Stimulated activated CD4-positive, alpha-beta T cell treated with anti-CD3 and anti-CD28 coated beads, Interleukin-2, amount 100 ng/mL, for 4 hours (primary cell): Measurements from ENCODE around the gene SLC26A8.
A peak's percentile ranks its signal among the peaks of the same experiment; 100 is the strongest.
"Not testable (repeated sequence)": the region's sequence is repeated elsewhere in the genome, so short reads cannot be mapped to it uniquely, and the experiment has no call there.

Experiments
- DNase-seq: peaks from one replicate; pipeline ENCODE4 v3.0.0-alpha.2; 2020; ENCODE audit warnings: low read depth

SLC26A8 gene

GRCh38 chr6:36050305-36050704 lies 25.9 kb upstream of the SLC26A8 start:
- no peak for DNase-seq

DNA sequence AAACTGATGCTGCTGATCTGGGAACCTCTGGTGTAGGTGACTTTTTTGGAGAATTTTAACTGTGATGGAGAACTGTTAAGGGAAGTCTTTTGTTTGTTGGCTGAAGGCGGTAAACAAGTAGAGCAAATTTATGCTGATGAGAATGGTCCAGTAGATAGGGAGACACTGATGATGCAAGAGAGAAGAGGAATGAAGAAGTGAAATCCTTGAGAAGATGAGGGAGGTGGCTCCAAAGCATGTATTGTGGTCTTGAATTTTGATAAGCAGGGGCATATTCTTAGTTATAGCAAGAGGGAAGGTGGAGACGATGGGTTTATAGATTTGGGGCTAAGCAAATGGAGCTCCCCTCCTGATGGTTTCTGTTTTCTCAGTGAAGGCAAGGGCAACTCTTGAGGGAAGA lies 25.1 kb upstream of the SLC26A8 start:
- no peak for DNase-seq

GRCh38 chr6:36042618-36043260 lies 18.3 kb upstream of the SLC26A8 start:
- no peak for DNase-seq

GRCh38 chr6:36040958-36041357 lies 16.5 kb upstream of the SLC26A8 start:
- no peak for DNase-seq

DNA sequence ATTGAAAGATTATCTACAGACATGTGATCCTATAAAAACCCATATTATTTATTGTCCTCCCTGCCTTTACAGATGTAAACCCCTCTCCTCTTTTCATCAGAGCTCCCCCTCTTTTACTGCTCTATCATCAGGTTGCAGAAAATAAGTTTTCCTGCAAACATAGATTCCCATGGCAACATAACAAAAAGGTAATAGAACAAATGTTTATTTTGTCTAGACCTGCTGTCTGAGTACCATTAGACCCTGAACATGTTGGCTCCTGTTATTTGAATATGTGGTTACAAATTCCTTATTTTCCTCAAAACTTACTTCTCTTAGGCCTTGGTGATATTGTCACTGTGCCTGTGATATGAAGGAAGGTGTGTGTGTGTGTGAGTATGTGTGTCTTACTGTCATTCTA lies 14.7 kb upstream of the SLC26A8 start:
- no peak for DNase-seq

GRCh38 chr6:36038120-36038876 lies 13.9 kb upstream of the SLC26A8 start:
- DNase-seq = no peak

GRCh38 chr6:36035225-36035624 lies 10.8 kb upstream of the SLC26A8 start:
- DNase-seq = no peak

GRCh38 chr6:36034441-36034840 lies 10.0 kb upstream of the SLC26A8 start:
- DNase-seq = no peak

GRCh38 chr6:36033935-36034334 lies 9.5 kb upstream of the SLC26A8 start:
- peak; percentile 31 for DNase-seq

DNA sequence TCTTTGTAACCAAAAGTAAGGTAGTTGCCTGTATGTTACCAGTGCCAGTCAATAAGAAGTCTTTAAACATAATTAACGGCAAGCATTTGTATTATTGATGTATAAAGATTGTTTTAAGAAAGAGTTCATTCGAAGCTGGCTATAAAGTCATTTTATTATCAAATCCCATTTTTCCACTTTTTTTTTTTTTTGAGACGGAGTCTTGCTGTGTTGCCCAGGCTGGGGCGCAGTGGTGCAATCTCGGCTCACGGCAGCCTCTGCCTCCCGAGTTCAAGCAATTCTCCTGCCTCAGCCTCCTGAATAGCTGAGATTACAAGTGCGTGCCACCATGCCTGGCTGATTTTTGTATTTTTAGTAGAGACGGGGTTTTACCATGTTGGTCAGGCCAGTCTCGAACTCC lies 8.7 kb upstream of the SLC26A8 start:
- DNase-seq = not testable (repeated sequence)

GRCh38 chr6:36032261-36032660 lies 7.8 kb upstream of the SLC26A8 start:
- DNase-seq = no peak

- no peak for DNase-seq
Observed at GRCh38 chr6:36029464-36029863, 5.0 kb upstream of the SLC26A8 start.

GRCh38 chr6:36028877-36029324 lies 4.5 kb upstream of the SLC26A8 start:
- peak; percentile 66 for DNase-seq

GRCh38 chr6:36028088-36028876 lies 3.8 kb upstream of the SLC26A8 start:
- peak; percentile 16 for DNase-seq

DNA sequence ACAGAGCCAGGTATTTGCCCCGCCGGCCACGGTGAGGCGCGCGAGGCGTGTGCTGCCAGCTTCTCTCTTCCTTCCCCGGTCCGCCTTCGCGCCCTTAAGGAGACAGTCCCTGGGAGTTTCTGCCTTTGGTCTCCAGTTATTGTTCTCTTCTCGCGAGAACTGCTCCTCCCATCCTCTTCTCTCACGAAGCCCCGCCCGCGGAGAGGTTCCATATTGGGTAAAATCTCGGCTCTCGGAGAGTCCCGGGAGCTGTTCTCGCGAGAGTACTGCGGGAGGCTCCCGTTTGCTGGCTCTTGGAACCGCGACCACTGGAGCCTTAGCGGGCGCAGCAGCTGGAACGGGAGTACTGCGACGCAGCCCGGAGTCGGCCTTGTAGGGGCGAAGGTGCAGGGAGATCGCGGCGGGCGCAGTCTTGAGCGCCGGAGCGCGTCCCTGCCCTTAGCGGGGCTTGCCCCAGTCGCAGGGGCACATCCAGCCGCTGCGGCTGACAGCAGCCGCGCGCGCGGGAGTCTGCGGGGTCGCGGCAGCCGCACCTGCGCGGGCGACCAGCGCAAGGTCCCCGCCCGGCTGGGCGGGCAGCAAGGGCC lies 3.2 kb upstream of the SLC26A8 start, which contains the start of gene MAPK14:
TSS of gene MAPK14 (plus strand) at position 308 of the 587 bp plus-strand sequence. CDS start 350 bp downstream, outside the sequence.
- peak; percentile 98 for DNase-seq

- DNase-seq = no peak
Observed at GRCh38 chr6:36025932-36026327, 1.5 kb upstream of the SLC26A8 start.

DNA sequence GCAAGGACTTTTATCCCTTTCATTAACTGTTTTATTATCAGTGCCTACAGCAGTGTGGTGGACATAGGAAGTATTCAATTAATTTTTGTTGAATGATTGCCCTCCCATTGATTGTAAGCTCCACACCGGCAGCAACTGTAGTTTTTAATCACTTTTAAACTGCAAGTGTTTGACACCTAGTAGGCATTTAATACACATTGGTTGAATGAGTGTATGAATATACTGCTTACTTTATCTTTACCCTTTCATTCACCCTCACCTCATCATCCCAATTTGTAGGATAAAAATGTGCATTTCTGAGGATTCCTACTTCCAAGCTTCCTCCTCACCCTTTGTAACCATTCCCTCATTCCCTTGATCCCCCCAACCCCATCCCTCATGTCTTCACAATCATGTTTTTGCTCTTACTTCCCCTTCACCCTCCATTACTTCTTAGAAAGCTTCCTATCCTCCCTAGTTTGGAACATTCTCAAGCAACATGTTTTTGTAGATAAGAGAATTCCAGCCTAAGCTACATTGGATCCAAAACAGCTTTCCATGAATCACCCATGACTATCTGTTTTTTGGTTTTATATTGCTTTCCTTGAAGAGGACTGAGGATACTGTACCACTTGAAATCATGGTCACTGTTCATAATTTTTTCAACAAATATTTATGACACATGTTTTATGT lies 955 bp upstream of the SLC26A8 start:
- DNase-seq = no peak

DNA sequence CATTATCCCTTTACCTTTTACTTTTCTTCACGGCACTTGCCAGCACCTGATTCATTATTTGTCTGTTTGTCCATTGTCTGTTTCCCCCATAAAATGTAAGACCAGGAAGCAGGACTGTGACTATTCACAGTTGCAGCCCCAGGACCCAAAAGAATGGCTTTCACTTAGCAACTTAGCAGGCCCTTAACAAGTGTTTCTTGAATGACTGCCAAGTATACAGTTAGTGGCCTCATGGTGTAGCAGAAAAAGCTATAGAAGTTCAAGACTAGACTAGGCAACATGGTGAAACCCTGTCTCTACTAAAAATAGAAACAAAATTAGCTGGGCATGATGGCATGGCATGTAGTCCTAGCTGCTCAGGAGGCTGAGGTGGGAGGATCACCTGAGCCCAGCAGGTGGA lies 4.3 kb downstream of the SLC26A8 start:
- no peak for DNase-seq

DNA sequence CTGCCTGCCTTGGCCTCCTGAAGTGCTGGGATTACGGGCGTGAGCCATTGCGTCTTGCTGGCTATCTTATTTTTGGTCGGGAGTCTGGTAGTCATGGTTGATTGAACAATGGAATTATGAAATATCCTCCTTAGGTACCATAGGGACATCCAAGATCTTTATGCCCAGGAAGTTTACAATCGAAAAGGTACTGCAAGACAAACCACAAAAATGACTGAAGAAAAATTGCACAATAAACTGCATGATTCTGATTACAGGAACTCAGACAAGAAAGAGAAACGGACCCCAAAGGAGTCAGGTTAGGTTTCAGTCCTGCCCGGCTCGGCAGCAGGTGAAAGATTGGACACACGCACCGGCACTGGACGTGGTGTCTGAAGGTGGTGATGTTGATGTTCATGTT lies 5.3 kb downstream of the SLC26A8 start:
- no peak for DNase-seq

DNA sequence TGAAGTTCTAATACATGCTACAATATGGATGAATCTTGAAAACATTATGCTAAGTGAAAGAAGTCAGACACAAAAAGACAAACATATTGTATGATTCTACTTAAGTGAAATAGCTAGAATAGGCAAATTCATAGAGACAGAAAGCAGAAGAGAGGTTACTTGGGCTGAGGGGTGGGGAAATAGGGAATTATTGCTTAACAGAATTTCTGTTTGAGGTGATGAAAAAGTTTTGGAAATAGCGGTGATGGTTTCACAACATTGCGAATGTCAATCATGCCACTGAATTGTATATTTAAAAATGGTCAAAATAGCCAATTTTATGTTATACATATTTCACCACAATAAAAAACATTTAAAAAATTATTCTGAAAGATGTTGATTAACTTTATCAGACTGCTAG lies 6.1 kb downstream of the SLC26A8 start:
- DNase-seq = no peak

DNA sequence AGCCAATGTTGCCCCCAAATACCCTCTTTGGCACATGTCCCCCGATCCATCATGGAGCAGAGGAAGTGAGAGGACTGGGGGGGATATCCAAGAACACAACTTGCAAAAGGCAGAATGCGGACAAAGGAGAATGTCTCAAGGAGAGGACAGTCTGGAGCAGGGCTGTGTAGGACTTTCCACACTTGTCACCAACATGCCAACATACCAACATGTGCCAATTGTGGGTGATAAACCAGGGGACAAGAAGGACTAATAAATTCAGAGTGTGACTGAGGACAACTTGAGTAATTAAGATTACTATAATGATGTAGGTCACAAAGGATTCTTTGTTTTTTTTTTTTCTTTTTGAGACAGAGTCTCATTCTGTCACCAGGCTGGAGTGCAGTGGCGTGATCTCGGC lies 8.8 kb downstream of the SLC26A8 start:
- DNase-seq = no peak

DNA sequence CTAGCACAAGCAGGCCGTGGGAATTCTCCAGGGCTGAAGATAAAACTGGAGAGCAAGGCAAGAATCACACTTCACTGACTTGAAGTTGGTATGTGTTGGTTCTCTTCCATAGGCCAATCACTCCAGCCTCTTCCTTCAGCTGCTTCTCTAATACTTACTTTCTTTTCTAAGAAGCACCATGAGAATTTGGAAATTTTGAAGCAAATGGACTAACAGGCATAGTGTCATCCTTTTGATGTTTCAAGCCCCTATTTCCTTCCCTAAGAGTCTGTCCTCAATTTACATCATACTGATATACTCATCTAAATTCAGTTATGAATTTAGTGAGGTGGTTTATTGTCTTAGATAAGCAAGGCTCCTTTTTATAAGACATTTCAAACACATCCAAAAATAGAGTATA lies 24.0 kb downstream of the SLC26A8 start:
- DNase-seq = no peak
